Transverse colon (tissue), 4 donors: ENCODE results near the gene TMEM252. TPM values are rescaled to one million over a fixed set of nuclear protein-coding genes. Genes with fewer than 3 reads are reported as not detected.

Source experiments
- DNase-seq: peaks from one replicate; pipeline ENCODE4 v3.0.0-alpha.2; 2019
- H3K27ac ChIP-seq, 4 donors: fragments of 200-600 bp; sonication (generic); 2 replicates each; pipeline ENCODE4 v1.5.1; 2016 to 2018; ENCODE audit warnings: inconsistent platforms in 4 of 4
- H3K27me3 ChIP-seq: fragments of 200-600 bp; sonication (generic); 2 replicates; pipeline ENCODE4 v1.5.1; 2017; ENCODE audit warnings: inconsistent platforms
- H3K36me3 ChIP-seq, 4 donors: fragments of 200-600 bp; sonication (generic); 2 replicates each; pipeline ENCODE4 v1.5.1; 2017 to 2019; ENCODE audit warnings: inconsistent platforms in 4 of 4
- H3K4me1 ChIP-seq, 4 donors: fragments of 200-600 bp; sonication (generic); 2 replicates each; pipeline ENCODE4 v1.5.1; 2017 to 2020; ENCODE audit warnings: inconsistent platforms in 4 of 4
- H3K4me3 ChIP-seq, 4 donors: fragments of 200-600 bp; sonication (generic); 1 replicate in 1 of 4; 2 replicates in 3 of 4; pipeline versions ENCODE4 v1.5.1 to v1.6.1; 2017 to 2019; ENCODE audit warnings: inconsistent platforms in 4 of 4
- H3K9me3 ChIP-seq, 2 donors: fragments of 200-600 bp; sonication (generic); 2 replicates each; pipeline ENCODE4 v1.5.1; 2017 to 2019; ENCODE audit warnings: inconsistent platforms in 2 of 2
- CTCF ChIP-seq, 5 experiments: fragments of 200-600 bp in 3 of 5; fragments of 450-650 bp in 2 of 5; sonication (generic) in 3 of 5; IDR thresholded peaks; 1 replicate in 2 of 5; 2 replicates in 3 of 5; pipeline ENCODE4 v1.5.1; 2016 to 2017; ENCODE audit warnings: antibody characterized with exemption in 5 of 5, inconsistent platforms in 3 of 5, mild to moderate bottlenecking in 2 of 5, moderate library complexity in 1 of 5
- EP300 ChIP-seq: sonication (generic); formaldehyde crosslinking; IDR thresholded peaks from one replicate; pipeline ENCODE4 v1.6.1; 2017; ENCODE audit warnings: antibody characterized with exemption, low read depth
- POLR2A ChIP-seq: fragments of 450-650 bp; IDR thresholded peaks from one replicate; pipeline ENCODE4 v1.6.1; 2016; ENCODE audit warnings: antibody characterized with exemption, mild to moderate bottlenecking, moderate library complexity
- POLR2AphosphoS5 ChIP-seq, 3 donors: sonication (generic); formaldehyde crosslinking; IDR thresholded peaks; one replicate each; pipeline ENCODE4 v1.6.1; 2016; ENCODE audit warnings: antibody characterized with exemption in 3 of 3
- WGBS, 2 donors: methylation state at CpG; one replicate each; pipeline ENCODE4 v1.1.5; 2018; ENCODE audit warnings: low coverage in 1 of 2; 5-methylcytosine and 5-hydroxymethylcytosine counted together
- in situ Hi-C, 4 donors: fragments of 200-750 bp; cut with MboI; loops; one replicate each; pipeline versions ENCODE4 v1.15.0 to v1.15.1; 2017; ENCODE audit warnings: low sequenced_read_pairs in 3 of 4, low pct_ligation_motif_present in 1 of 4, low pct_unique_long_range_greater_than_20kb in 1 of 4
- intact Hi-C: fragments of 100-400 bp; cut with DNase I; formaldehyde crosslinking; loops from one replicate; pipeline ENCODE4 v1.15.1; 2023; ENCODE audit warnings: low total_unique reads
- total RNA-seq, 4 donors: library from RNA; depleted of rRNA; stranded (reverse); fragments of >200 nt; gene quantifications; one replicate each; pipeline ENCODE4 v1.1.0, GENCODE V29; 2016

TMEM252 gene
- total RNA-seq, 4 donors from 2014 or later: 0.48 to 2.3 TPM; not detected in 2

GRCh38 chr9:68500457-68501381 lies 40.0 kb downstream of the TMEM252 start:
- Histone ChIP-seq H3K9me3 (no peaks in the 10 kb centered on the region), H3K4me1 (peaks cover 0 to 4% (median 1%) of the 10 kb centered on the region in 4 donors), H3K27ac (peak overlapping the region; percentile 54 to 76 (median 70)), H3K27me3 (no peaks in the 10 kb centered on the region), H3K4me3 (no peak overlapping the region), H3K36me3 (no peaks in the 10 kb centered on the region)
- intact Hi-C loops: no loop called here
- WGBS, 2 donors: 62 to 73% methylated on average over 6 to 9 of the region's 9 CpGs
- in situ Hi-C loops: no loop called here
- TF ChIP-seq CTCF (IDR thresholded peaks at IDR 0.05) (no peak), POLR2A (no peak), POLR2AphosphoS5 (IDR thresholded peaks at IDR 0.05) (no peak), EP300 (no peak)
- DNase-seq: no peak

DNA sequence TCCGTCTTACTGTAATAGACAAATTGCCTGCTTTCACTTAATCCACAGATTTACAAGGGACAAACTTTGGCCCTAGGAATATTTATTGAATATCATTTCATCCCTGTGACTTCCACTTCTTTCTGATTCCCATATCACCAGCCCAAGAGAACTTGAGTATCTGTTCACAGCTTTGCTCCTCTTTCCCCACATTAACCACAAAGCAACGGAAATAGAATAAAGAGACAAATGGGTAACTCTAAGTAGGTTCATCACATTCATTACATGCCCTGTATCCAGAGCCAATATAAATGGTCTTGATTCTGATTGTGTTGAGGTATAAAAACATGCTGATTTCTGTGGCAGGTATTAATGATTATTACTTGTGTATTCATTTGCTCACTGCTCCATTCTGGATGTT lies 41.9 kb downstream of the TMEM252 start:
- in situ Hi-C loops (no loop called here), intact Hi-C loops (no loop called here)
- Histone ChIP-seq H3K4me1 (peaks cover 0 to 8% (median 0%) of the 10 kb centered on the region in 4 donors), H3K27me3 (no peaks in the 10 kb centered on the region), H3K9me3 (no peaks in the 10 kb centered on the region), H3K36me3 (no peaks in the 10 kb centered on the region), H3K27ac (peak overlapping the region in 3 of 4 donors; percentile 67 to 76 (median 74)), H3K4me3 (no peak overlapping the region)
- WGBS, 2 donors: 67 to 87% methylated on average over 2 of the region's 2 CpGs
- no peak for DNase-seq
- TF ChIP-seq POLR2A (no peak), CTCF (IDR thresholded peaks at IDR 0.05) (no peak), EP300 (no peak), POLR2AphosphoS5 (IDR thresholded peaks at IDR 0.05) (no peak)

GRCh38 chr9:68497629-68498028 lies 43.1 kb downstream of the TMEM252 start:
- no peak overlapping the region for H3K4me3 ChIP-seq
- TF ChIP-seq CTCF (IDR thresholded peaks at IDR 0.05) (no peak), EP300 (no peak), POLR2A (no peak), POLR2AphosphoS5 (IDR thresholded peaks at IDR 0.05) (no peak)

GRCh38 chr9:68496356-68496755 lies 44.3 kb downstream of the TMEM252 start:
- Histone ChIP-seq H3K4me1 (peaks cover 0 to 11% (median 3%) of the 10 kb centered on the region in 4 donors), H3K36me3 (no peaks in the 10 kb centered on the region), H3K9me3 (no peaks in the 10 kb centered on the region), H3K27ac (peak overlapping the region in 3 of 4 donors; percentile 47 to 57 (median 47)), H3K4me3 (no peak overlapping the region), H3K27me3 (no peaks in the 10 kb centered on the region)
- in situ Hi-C loops (no loop called here), intact Hi-C loops (no loop called here)
- no peak for DNase-seq
- no peak for TF ChIP-seq POLR2AphosphoS5 (IDR thresholded peaks at IDR 0.05)
- no peak for TF ChIP-seq EP300
- TF ChIP-seq POLR2A: no peak
- no peak for TF ChIP-seq CTCF (IDR thresholded peaks at IDR 0.05)

More at GRCh38 chr9:68497629-68498028, 43.1 kb downstream of the TMEM252 start:
- Histone ChIP-seq H3K27me3 (no peaks in the 10 kb centered on the region), H3K27ac (peak overlapping the region in 2 of 4 donors; percentile 20 to 47), H3K36me3 (no peaks in the 10 kb centered on the region), H3K9me3 (no peaks in the 10 kb centered on the region), H3K4me1 (peaks cover 0 to 11% (median 3%) of the 10 kb centered on the region in 4 donors)
- 92% methylated on average over 1 of the region's 1 CpG; no CpG with 5 or more reads in 1 of the 2 donors for WGBS, 2 donors
- DNase-seq: no peak
- in situ Hi-C loops: no loop called here
- intact Hi-C loops: no loop called here
